ENCODE results near the gene RPS6KA1.
"Not testable (repeated sequence)": the region's sequence is repeated elsewhere in the genome, so short reads cannot be mapped to it uniquely, and the experiment has no call there.

The RPS6KA1 gene

GRCh38 chr1:26602378-26602959 lies 72.9 kb downstream of the RPS6KA1 start:
- peak; percentile 51 for DNase-seq (ENCODE audit: low spot score)

- no peak for DNase-seq (ENCODE audit: low spot score)
These were observed 74.3 kb downstream of the RPS6KA1 start for GRCh38 chr1:26603856-26604255.

- no peak for DNase-seq (ENCODE audit: low spot score)
These were observed 77.6 kb downstream of the RPS6KA1 start for GRCh38 chr1:26607186-26607585.

- DNase-seq (ENCODE audit: low spot score): no peak
These were observed 79.3 kb downstream of the RPS6KA1 start for GRCh38 chr1:26608895-26609294.

GRCh38 chr1:26610781-26611180 lies 81.2 kb downstream of the RPS6KA1 start:
- DNase-seq (ENCODE audit: low spot score): no peak

GRCh38 chr1:26612627-26613026 lies 83.1 kb downstream of the RPS6KA1 start:
- DNase-seq (ENCODE audit: low spot score): not testable (repeated sequence)

GRCh38 chr1:26614655-26615411 lies 85.3 kb downstream of the RPS6KA1 start:
- DNase-seq (ENCODE audit: low spot score): no peak

GRCh38 chr1:26616881-26617280 lies 87.3 kb downstream of the RPS6KA1 start:
- no peak for DNase-seq (ENCODE audit: low spot score)

GRCh38 chr1:26618561-26618960 lies 89.0 kb downstream of the RPS6KA1 start:
- DNase-seq (ENCODE audit: low spot score): no peak
